Measurements from ENCODE around the gene PNPO. TPM values are rescaled to one million over a fixed set of nuclear protein-coding genes. Genes with fewer than 3 reads are reported as not detected.

The PNPO gene
- total RNA-seq, 1 experiment from 2014 or later: 59.4 TPM

- no peak for DNase-seq (ENCODE audit: low spot score)
These were observed 56.7 kb downstream of the PNPO start for GRCh38 chr17:47998044-47998443.

Other genes with a start within 250 kb of the PNPO start
- gene TBKBP1, start 247.4 kb upstream of the PNPO start, total RNA-seq (2014; rRNA removed; shearing (Covaris generic)): 3.3 and 5.5 TPM in 2 replicates
- gene TBX21, start 208.3 kb upstream of the PNPO start, total RNA-seq (2014; rRNA removed; shearing (Covaris generic)): not detected in 2 replicates
- gene OSBPL7, start 119.8 kb upstream of the PNPO start, total RNA-seq (2014; rRNA removed; shearing (Covaris generic)): 8.2 and 19.1 TPM in 2 replicates
- gene MRPL10, start 110.0 kb upstream of the PNPO start, total RNA-seq (2014; rRNA removed; shearing (Covaris generic)): 41.9 and 58.5 TPM in 2 replicates
- gene LRRC46, start 109.9 kb upstream of the PNPO start, total RNA-seq (2014; rRNA removed; shearing (Covaris generic)): 0.62 and 1.6 TPM in 2 replicates
- gene SCRN2, start 100.3 kb upstream of the PNPO start, total RNA-seq (2014; rRNA removed; shearing (Covaris generic)): 56.8 and 65.4 TPM in 2 replicates
- gene SP6, start 90.4 kb upstream of the PNPO start, total RNA-seq (2014; rRNA removed; shearing (Covaris generic)): 0.19 and 0.46 TPM in 2 replicates
- 1.2 and 2.5 TPM in 2 replicates for gene SP2, start 45.3 kb upstream of the PNPO start, total RNA-seq (2014; rRNA removed; shearing (Covaris generic))
- not detected in 2 replicates for gene PRR15L, start 16.3 kb downstream of the PNPO start, total RNA-seq (2014; rRNA removed; shearing (Covaris generic))
- gene CDK5RAP3, start 29.5 kb downstream of the PNPO start, total RNA-seq (2014; rRNA removed; shearing (Covaris generic)): 87.2 and 96.9 TPM in 2 replicates
- gene COPZ2, start 96.2 kb downstream of the PNPO start, total RNA-seq (2014; rRNA removed; shearing (Covaris generic)): 24.1 and 40.0 TPM in 2 replicates
- gene NFE2L1, start 106.8 kb downstream of the PNPO start, total RNA-seq (2014; rRNA removed; shearing (Covaris generic)): 73.6 and 140 TPM in 2 replicates
- 164 and 188 TPM in 2 replicates for gene CBX1, start 159.9 kb downstream of the PNPO start, total RNA-seq (2014; rRNA removed; shearing (Covaris generic))
- gene SNX11, start 166.2 kb downstream of the PNPO start, total RNA-seq (2014; rRNA removed; shearing (Covaris generic)): 15.1 and 24.8 TPM in 2 replicates